Parathyroid adenoma (tissue), 2 donors: ENCODE results near the gene EFCAB6.

ENCODE experiments used
- H2AFZ ChIP-seq: fragments of 300-600 bp; sonication (generic); one replicate; pipeline ENCODE4 v1.7.0; 2017; ENCODE audit warnings: antibody characterized with exemption, mild to moderate bottlenecking
- H3K27ac ChIP-seq: fragments of 300-600 bp; sonication (generic); one replicate; pipeline ENCODE4 v1.7.0; 2017
- H3K27me3 ChIP-seq: fragments of 300-600 bp; sonication (generic); one replicate; pipeline ENCODE4 v1.7.0; 2017; ENCODE audit warnings: low read length; ENCODE audit not compliant: control insufficient read depth, insufficient read depth
- H3K36me3 ChIP-seq: fragments of 300-600 bp; sonication (generic); one replicate; pipeline ENCODE4 v1.7.0; 2017; ENCODE audit warnings: low read length; ENCODE audit not compliant: control insufficient read depth, insufficient read depth
- H3K4me1 ChIP-seq: fragments of 300-600 bp; sonication (generic); one replicate; pipeline ENCODE4 v1.7.0; 2017; ENCODE audit warnings: control low read depth
- H3K4me2 ChIP-seq: fragments of 300-600 bp; sonication (generic); one replicate; pipeline ENCODE4 v1.7.0; 2017; ENCODE audit warnings: low read length
- H3K4me3 ChIP-seq: fragments of 300-600 bp; sonication (generic); one replicate; pipeline ENCODE4 v1.7.0; 2017; ENCODE audit warnings: low read depth, low read length
- H3K79me2 ChIP-seq: fragments of 300-600 bp; sonication (generic); one replicate; pipeline ENCODE4 v1.7.0; 2017; ENCODE audit warnings: control low read depth
- H3K9ac ChIP-seq: fragments of 300-600 bp; sonication (generic); one replicate; pipeline ENCODE4 v1.7.0; 2017; ENCODE audit warnings: mild to moderate bottlenecking
- H3K9me3 ChIP-seq: fragments of 300-600 bp; sonication (generic); one replicate; pipeline ENCODE4 v1.7.0; 2017; ENCODE audit warnings: low read length; ENCODE audit not compliant: control insufficient read depth
- CTCF ChIP-seq: fragments of 300-600 bp; sonication (generic); IDR thresholded peaks from one replicate; pipeline ENCODE4 v1.7.0; 2017; ENCODE audit warnings: antibody characterized with exemption, mild to moderate bottlenecking
- donor health status: primary hyperparathyroidism.

EFCAB6 gene

GRCh38 chr22:43723816-43724215 is 88.3 kb downstream of the EFCAB6 start:
- H3K4me3 ChIP-seq = no peak overlapping the region
- H3K27ac ChIP-seq = no peak overlapping the region
- H3K9me3 ChIP-seq = no peaks in the 10 kb centered on the region
- no peaks in the 10 kb centered on the region for H3K4me1 ChIP-seq
- H2AFZ ChIP-seq = no peak overlapping the region
- H3K79me2 ChIP-seq = no peaks in the 10 kb centered on the region
- TF ChIP-seq CTCF = no peak
- H3K36me3 ChIP-seq = no peaks in the 10 kb centered on the region
- no peak overlapping the region for H3K9ac ChIP-seq
- no peaks in the 10 kb centered on the region for H3K27me3 ChIP-seq
- no peak overlapping the region for H3K4me2 ChIP-seq

GRCh38 chr22:43722444-43722843 is 89.7 kb downstream of the EFCAB6 start:
- no peak overlapping the region for H2AFZ ChIP-seq
- no peak overlapping the region for H3K4me3 ChIP-seq
- H3K27me3 ChIP-seq = no peaks in the 10 kb centered on the region
- H3K27ac ChIP-seq = no peak overlapping the region
- no peak overlapping the region for H3K9ac ChIP-seq
- TF ChIP-seq CTCF = no peak
- no peak overlapping the region for H3K4me2 ChIP-seq
- no peaks in the 10 kb centered on the region for H3K4me1 ChIP-seq
- no peaks in the 10 kb centered on the region for H3K36me3 ChIP-seq
- no peaks in the 10 kb centered on the region for H3K9me3 ChIP-seq
- no peaks in the 10 kb centered on the region for H3K79me2 ChIP-seq

- TF ChIP-seq CTCF = no peak
- H3K4me3 ChIP-seq = no peak overlapping the region
Observed at GRCh38 chr22:43720716-43721115, 91.4 kb downstream of the EFCAB6 start.

GRCh38 chr22:43714104-43714503 is 98.0 kb downstream of the EFCAB6 start:
- no peak overlapping the region for H2AFZ ChIP-seq
- H3K79me2 ChIP-seq = no peaks in the 10 kb centered on the region
- H3K9ac ChIP-seq = no peak overlapping the region
- no peak overlapping the region for H3K4me2 ChIP-seq
- H3K27ac ChIP-seq = no peak overlapping the region
- H3K36me3 ChIP-seq = no peaks in the 10 kb centered on the region
- no peaks in the 10 kb centered on the region for H3K9me3 ChIP-seq
- no peaks in the 10 kb centered on the region for H3K27me3 ChIP-seq
- no peak overlapping the region for H3K4me3 ChIP-seq
- no peaks in the 10 kb centered on the region for H3K4me1 ChIP-seq
- TF ChIP-seq CTCF = no peak

More at GRCh38 chr22:43720716-43721115, 91.4 kb downstream of the EFCAB6 start:
- Histone ChIP-seq H3K9ac (no peak overlapping the region), H3K36me3 (no peaks in the 10 kb centered on the region), H3K4me1 (no peaks in the 10 kb centered on the region), H3K79me2 (no peaks in the 10 kb centered on the region), H3K27me3 (no peaks in the 10 kb centered on the region), H3K9me3 (no peaks in the 10 kb centered on the region), H3K4me2 (no peak overlapping the region), H3K27ac (no peak overlapping the region), H2AFZ (no peak overlapping the region)

GRCh38 chr22:43711681-43712080 is 100.4 kb downstream of the EFCAB6 start:
- Histone ChIP-seq H3K4me2 (no peak overlapping the region), H3K79me2 (no peaks in the 10 kb centered on the region), H2AFZ (no peak overlapping the region), H3K36me3 (no peaks in the 10 kb centered on the region), H3K9me3 (no peaks in the 10 kb centered on the region), H3K27me3 (no peaks in the 10 kb centered on the region), H3K4me3 (no peak overlapping the region), H3K9ac (no peak overlapping the region), H3K27ac (no peak overlapping the region), H3K4me1 (no peaks in the 10 kb centered on the region)
- no peak for TF ChIP-seq CTCF
